HEK293 (cell line): ENCODE data around the gene UBAC2.

Experiments
- CTCF ChIP-seq: fragments of 450-650 bp; formaldehyde crosslinking; IDR thresholded peaks from 2 replicates; pipeline ENCODE4 v1.5.1; 2016; ENCODE audit warnings: missing biosample characterization, missing genetic modification characterization
- HIC1 ChIP-seq: fragments of 450-650 bp; formaldehyde crosslinking; IDR thresholded peaks from 2 replicates; pipeline ENCODE4 v1.5.1; 2016; ENCODE audit warnings: missing biosample characterization, missing genetic modification characterization
- ZNF664 ChIP-seq: fragments of 450-650 bp; formaldehyde crosslinking; IDR thresholded peaks from 2 replicates; pipeline ENCODE4 v1.5.1; 2016; ENCODE audit warnings: missing biosample characterization, missing genetic modification characterization

GRCh38 chr13:99254830-99255229 lies 54.2 kb downstream of the UBAC2 start:
- TF ChIP-seq CTCF (tag by site-specific recombination) (no peak), HIC1 (tag by site-specific recombination) (no peak), ZNF664 (tag by site-specific recombination) (no peak)
